GM23338 (cell line): ENCODE measurements around the gene RASL11A. TPM values are rescaled to one million over a fixed set of nuclear protein-coding genes. Genes with fewer than 3 reads are reported as not detected.

Source experiments
- ATAC-seq: fragments of 200-7000 bp; cut with Tn5 transposase; 3 replicates; pipeline ENCODE4 v1.9.1; 2020
- DNase-seq: peaks from one replicate; pipeline ENCODE4 v3.0.0-alpha.2; 2015; ENCODE audit warnings: low spot score
- H2AFZ ChIP-seq: fragments of 200-600 bp; sonication (generic); 2 replicates; pipeline ENCODE4 v1.8.0; 2016; ENCODE audit warnings: antibody characterized with exemption, mild to moderate bottlenecking, moderate library complexity
- H3F3A ChIP-seq: fragments of 200-600 bp; sonication (generic); replicated peaks from 2 replicates; pipeline ENCODE4 v1.8.0; 2017; ENCODE audit warnings: antibody characterized with exemption, mixed run types, low read depth
- H3K27ac ChIP-seq: fragments of 200-600 bp; sonication (generic); 2 replicates; pipeline ENCODE4 v1.6.1; 2016; ENCODE audit warnings: low read depth
- H3K27me3 ChIP-seq: fragments of 200-600 bp; sonication (generic); 2 replicates; pipeline ENCODE4 v1.8.0; 2016; ENCODE audit warnings: mild to moderate bottlenecking, mixed run types, moderate library complexity; ENCODE audit not compliant: insufficient read depth
- H3K36me3 ChIP-seq: fragments of 200-600 bp; sonication (generic); 2 replicates; pipeline ENCODE4 v1.8.0; 2016; ENCODE audit warnings: mild to moderate bottlenecking; ENCODE audit not compliant: insufficient read depth
- H3K4me1 ChIP-seq: fragments of 200-600 bp; sonication (generic); 2 replicates; pipeline ENCODE4 v1.8.0; 2016; ENCODE audit warnings: mild to moderate bottlenecking, moderate library complexity; ENCODE audit not compliant: insufficient read depth
- H3K4me2 ChIP-seq: fragments of 200-600 bp; sonication (generic); 2 replicates; pipeline ENCODE4 v1.7.1; 2017; ENCODE audit warnings: mixed run types
- H3K4me3 ChIP-seq: fragments of 200-600 bp; sonication (generic); 2 replicates; pipeline ENCODE4 v1.6.1; 2016; ENCODE audit warnings: mixed run types
- H3K79me2 ChIP-seq: fragments of 200-600 bp; sonication (generic); replicated peaks from 2 replicates; pipeline ENCODE4 v1.8.0; 2017; ENCODE audit warnings: mild to moderate bottlenecking; ENCODE audit not compliant: insufficient read depth
- H3K9me2 ChIP-seq: fragments of 200-600 bp; sonication (generic); 2 replicates; pipeline ENCODE4 v1.8.0; 2017; ENCODE audit not compliant: insufficient read depth
- H4K20me1 ChIP-seq: fragments of 200-600 bp; sonication (generic); replicated peaks from 2 replicates; pipeline ENCODE4 v1.8.0; 2017; ENCODE audit warnings: mild to moderate bottlenecking; ENCODE audit not compliant: insufficient read depth
- H3K27ac Mint-ChIP-seq: 2 replicates; pipeline ENCODE4 v1.8.0; 2020; ENCODE audit warnings: inconsistent platforms, mild to moderate bottlenecking, moderate library complexity, mixed read lengths
- H3K27me3 Mint-ChIP-seq: 3 replicates; pipeline ENCODE4 v1.8.0; 2022; ENCODE audit warnings: low read depth, mild to moderate bottlenecking, moderate library complexity, mixed read lengths, inconsistent platforms; ENCODE audit not compliant: insufficient read depth, poor library complexity
- H3K36me3 Mint-ChIP-seq: 3 replicates; pipeline ENCODE4 v1.8.0; 2021; ENCODE audit warnings: low read depth, mild to moderate bottlenecking, inconsistent platforms, moderate library complexity, mixed read lengths
- H3K4me1 Mint-ChIP-seq: 3 replicates; pipeline ENCODE4 v1.8.0; 2020; ENCODE audit warnings: mild to moderate bottlenecking, inconsistent platforms, mixed read lengths
- H3K4me3 Mint-ChIP-seq: 3 replicates; pipeline ENCODE4 v1.8.0; 2021; ENCODE audit warnings: moderate library complexity, mild to moderate bottlenecking, inconsistent platforms, mixed read lengths
- H3K9me3 Mint-ChIP-seq: 3 replicates; pipeline ENCODE4 v1.8.0; 2020; ENCODE audit warnings: moderate library complexity, mild to moderate bottlenecking, inconsistent platforms, mixed read lengths
- CREB1 ChIP-seq: fragments of 250-450 bp; sonication (Bioruptor Pico); IDR thresholded peaks from 2 replicates; pipeline ENCODE4 v1.5.0; 2020; ENCODE audit warnings: low read depth, mild to moderate bottlenecking, moderate library complexity
- CTCF ChIP-seq, 2 experiments: fragments of 200-600 bp in 1 of 2; sonication (generic) in 1 of 2; conservative IDR thresholded peaks; 2 replicates each; pipeline versions ENCODE4 v1.5.1 to v1.6.1; 2016 to 2017; ENCODE audit warnings: antibody characterized with exemption in 2 of 2, low read depth in 2 of 2, mild to moderate bottlenecking in 2 of 2, moderate library complexity in 1 of 2
- EZH2 ChIP-seq: fragments of 200-600 bp; sonication (generic); IDR thresholded peaks from one replicate; pipeline ENCODE4 v1.8.0; 2017; ENCODE audit warnings: antibody characterized with exemption, mild to moderate bottlenecking, low read depth; ENCODE audit not compliant: unreplicated experiment
- EZH2phosphoT487 ChIP-seq: fragments of 200-600 bp; sonication (generic); IDR thresholded peaks from one replicate; pipeline ENCODE4 v1.8.1; 2018; ENCODE audit warnings: antibody characterized with exemption; ENCODE audit not compliant: unreplicated experiment
- JUNB ChIP-seq: IDR thresholded peaks from one replicate; pipeline ENCODE4 v1.6.1; 2016; ENCODE audit warnings: antibody characterized with exemption; ENCODE audit not compliant: unreplicated experiment
- NANOG ChIP-seq: IDR thresholded peaks from 2 replicates; pipeline ENCODE4 v1.6.1; 2016; ENCODE audit warnings: antibody characterized with exemption, borderline replicate concordance
- POLR2AphosphoS5 ChIP-seq: IDR thresholded peaks from 2 replicates; pipeline ENCODE4 v1.6.1; 2016; ENCODE audit warnings: antibody characterized with exemption, low read depth
- REST ChIP-seq: IDR thresholded peaks from one replicate; pipeline ENCODE4 v1.6.1; 2018; ENCODE audit warnings: antibody characterized with exemption; ENCODE audit not compliant: unreplicated experiment
- STAT1 ChIP-seq: IDR thresholded peaks from one replicate; pipeline ENCODE4 v1.6.1; 2016; ENCODE audit warnings: antibody characterized with exemption; ENCODE audit not compliant: unreplicated experiment
- ZNF114 ChIP-seq: fragments of 250-450 bp; sonication (Bioruptor Pico); IDR thresholded peaks from 2 replicates; pipeline ENCODE4 v1.5.0; 2020; ENCODE audit warnings: mild to moderate bottlenecking, moderate library complexity
- ZNF331 ChIP-seq: fragments of 250-450 bp; sonication (Bioruptor Pico); IDR thresholded peaks from 2 replicates; pipeline ENCODE4 v1.5.0; 2020; ENCODE audit warnings: low read depth, mild to moderate bottlenecking, moderate library complexity
- ZNF462 ChIP-seq: fragments of 250-450 bp; sonication (Bioruptor Pico); IDR thresholded peaks from 2 replicates; pipeline ENCODE4 v1.5.0; 2020; ENCODE audit warnings: mild to moderate bottlenecking, moderate library complexity
- polyA plus RNA-seq: library from polyadenylated mRNA; unstranded; fragments of >200 nt; fragmentation: Nextera tagmentation; extraction: Ambion mirVana; gene quantifications from 2 replicates; pipeline ENCODE4 v1.2.1, GENCODE V29; 2016
- total RNA-seq: library from RNA; depleted of rRNA; stranded (reverse); fragments of >200 nt; shearing (Covaris generic); gene quantifications from 2 replicates; pipeline ENCODE4 v1.2.3, GENCODE V29; 2014
- TF ChIP-seq, protein P1 (sequence below): IDR thresholded peaks from 2 replicates; pipeline ENCODE4 v1.6.1; 2016; ENCODE audit warnings: antibody characterized with exemption

RASL11A gene
- total and polyA plus RNA-seq, 2 experiments from 2014 or later = 1.9 to 3.3 TPM

- H2AFZ ChIP-seq = no peak overlapping the region
- H3K9me2 ChIP-seq = no peaks in the 10 kb centered on the region
- H3F3A ChIP-seq = no peaks in the 10 kb centered on the region
- no peak overlapping the region for H3K27ac ChIP-seq
- Mint-ChIP-seq H3K27me3 (peaks cover under 1% of the 10 kb centered on the region), H3K27ac (no peak overlapping the region), H3K4me1 (no peaks in the 10 kb centered on the region; the same call in 1 of the 3 replicates), H3K4me3 (no peak overlapping the region), H3K9me3 (peaks cover 2% of the 10 kb centered on the region; the same call in 1 of the 3 replicates), H3K36me3 (no peaks in the 10 kb centered on the region)
- no peaks in the 10 kb centered on the region for H3K27me3 ChIP-seq
- no peaks in the 10 kb centered on the region for H3K79me2 ChIP-seq
- no peaks in the 10 kb centered on the region for H3K4me1 ChIP-seq
- H3K36me3 ChIP-seq = no peaks in the 10 kb centered on the region
- no peaks in the 10 kb centered on the region for H4K20me1 ChIP-seq
- no peak overlapping the region for H3K4me2 ChIP-seq
- H3K4me3 ChIP-seq = no peak overlapping the region
- TF ChIP-seq REST (no peak), ZNF462 (CRISPR knock-in tag) (no peak), ZNF331 (CRISPR knock-in tag) (no peak), STAT1 (no peak), ZNF114 (CRISPR knock-in tag) (no peak), CTCF (conservative IDR thresholded peaks at IDR 0.05; ENCODE audit: low read depth in 2 of 2) (no peak), CREB1 (CRISPR knock-in tag) (no peak), NANOG (no peak), POLR2AphosphoS5 (no peak), EZH2 (no peak), JUNB (no peak), EZH2phosphoT487 (no peak)
- TF ChIP-seq, protein P1, sequence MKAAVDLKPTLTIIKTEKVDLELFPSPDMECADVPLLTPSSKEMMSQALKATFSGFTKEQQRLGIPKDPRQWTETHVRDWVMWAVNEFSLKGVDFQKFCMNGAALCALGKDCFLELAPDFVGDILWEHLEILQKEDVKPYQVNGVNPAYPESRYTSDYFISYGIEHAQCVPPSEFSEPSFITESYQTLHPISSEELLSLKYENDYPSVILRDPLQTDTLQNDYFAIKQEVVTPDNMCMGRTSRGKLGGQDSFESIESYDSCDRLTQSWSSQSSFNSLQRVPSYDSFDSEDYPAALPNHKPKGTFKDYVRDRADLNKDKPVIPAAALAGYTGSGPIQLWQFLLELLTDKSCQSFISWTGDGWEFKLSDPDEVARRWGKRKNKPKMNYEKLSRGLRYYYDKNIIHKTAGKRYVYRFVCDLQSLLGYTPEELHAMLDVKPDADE = no peak
- ATAC-seq (no peak), DNase-seq (no peak)
These were observed 18.5 kb downstream of the RASL11A start for GRCh38 chr13:27289011-27289665.
